Endodermal cell (in vitro differentiated cells): ENCODE results near the gene KLHDC4. TPM values are rescaled to one million over a fixed set of nuclear protein-coding genes. Genes with fewer than 3 reads are reported as not detected.

Experiments used
- DNase-seq: peaks from one replicate; pipeline ENCODE4 v3.0.0-alpha.2; 2017
- H3K27ac ChIP-seq: 2 replicates; pipeline ENCODE4 v1.5.1; 2013; ENCODE audit warnings: mild to moderate bottlenecking, low read depth, low read length, moderate library complexity
- H3K27me3 ChIP-seq: 2 replicates; pipeline ENCODE4 v1.6.1; 2013; ENCODE audit warnings: mild to moderate bottlenecking, low read length, moderate library complexity; ENCODE audit not compliant: insufficient read depth, control insufficient read depth, poor library complexity, severe bottlenecking
- H3K36me3 ChIP-seq: 2 replicates; pipeline ENCODE4 v1.7.0; 2013; ENCODE audit warnings: mild to moderate bottlenecking, low read length, moderate library complexity; ENCODE audit not compliant: control insufficient read depth, insufficient read depth
- H3K4me1 ChIP-seq: one replicate; pipeline ENCODE4 v1.7.0; 2013; ENCODE audit warnings: low read length; ENCODE audit not compliant: control insufficient read depth, insufficient read depth
- H3K4me3 ChIP-seq: 2 replicates; pipeline ENCODE4 v1.5.1; 2013; ENCODE audit warnings: mild to moderate bottlenecking, low read length, moderate library complexity
- H3K9ac ChIP-seq: 2 replicates; pipeline ENCODE4 v1.6.1; 2013; ENCODE audit warnings: mild to moderate bottlenecking, low read length, moderate library complexity; ENCODE audit not compliant: poor library complexity, severe bottlenecking; ENCODE audit errors: extremely low read depth
- H3K9me3 ChIP-seq: 2 replicates; pipeline ENCODE4 v1.6.1; 2013; ENCODE audit warnings: mild to moderate bottlenecking, low read length, moderate library complexity; ENCODE audit not compliant: control insufficient read depth
- H3K27ac Mint-ChIP-seq: 2 replicates; pipeline ENCODE4 v1.8.0; 2020; ENCODE audit warnings: mixed read lengths
- H3K27me3 Mint-ChIP-seq: 2 replicates; pipeline ENCODE4 v1.8.0; 2021; ENCODE audit warnings: mild to moderate bottlenecking, mixed read lengths; ENCODE audit not compliant: insufficient read depth
- H3K36me3 Mint-ChIP-seq: 2 replicates; pipeline ENCODE4 v1.8.0; 2020; ENCODE audit warnings: low read depth, mixed read lengths
- H3K4me1 Mint-ChIP-seq: 2 replicates; pipeline ENCODE4 v1.8.0; 2020; ENCODE audit warnings: mixed read lengths
- H3K4me3 Mint-ChIP-seq: 2 replicates; pipeline ENCODE4 v1.8.0; 2020; ENCODE audit warnings: mild to moderate bottlenecking, moderate library complexity, mixed read lengths
- H3K9me3 Mint-ChIP-seq: 2 replicates; pipeline ENCODE4 v1.8.0; 2020; ENCODE audit warnings: mild to moderate bottlenecking, mixed read lengths
- CTCF ChIP-seq: fragments of 200-600 bp; sonication (generic); conservative IDR thresholded peaks from 2 replicates; pipeline ENCODE4 v1.5.0; 2021; ENCODE audit warnings: antibody characterized with exemption, mild to moderate bottlenecking
- WGBS, 2 experiments: methylation state at CpG; one replicate each; pipeline versions ENCODE4 v1.1.5 to v1.1.7; 2013; ENCODE audit warnings: missing lambda C conversion rate in 2 of 2, mixed read lengths in 1 of 2; ENCODE audit not compliant: insufficient coverage in 1 of 2, insufficient read length in 1 of 2; 5-methylcytosine and 5-hydroxymethylcytosine counted together
- total RNA-seq, 2 donors: library from RNA; stranded (reverse); fragmentation: NEBNext Ultra II Directional in 1 of 2; extraction: Animal tissue kit (Norgen Biotek cat#: 25700) in 1 of 2; gene quantifications; 2 replicates in 1 of 2; 3 replicates in 1 of 2; pipeline ENCODE4 v1.2.1, GENCODE V29; 2021

The KLHDC4 gene
- total RNA-seq, 2 donors from 2014 or later: 52.8 to 58.8 TPM

GRCh38 chr16:87739801-87740200, 26.0 kb downstream of the KLHDC4 start:
- H3K27me3 Mint-ChIP-seq: no peaks in the 10 kb centered on the region
- Histone ChIP-seq H3K27ac (no peak overlapping the region), H3K4me3 (no peak overlapping the region), H3K9ac (no peak overlapping the region), H3K4me1 (no peaks in the 10 kb centered on the region), H3K36me3 (peaks cover 47% of the 10 kb centered on the region), H3K9me3 (peaks cover 10% of the 10 kb centered on the region), H3K27me3 (no peaks in the 10 kb centered on the region)
- TF ChIP-seq CTCF: no peak
- WGBS, 2 experiments: 95 to 96% methylated on average over 6 to 8 of the region's 8 CpGs
- peaks cover 46% of the 10 kb centered on the region for H3K36me3 Mint-ChIP-seq
- no peak for DNase-seq
- no peaks in the 10 kb centered on the region for H3K9me3 Mint-ChIP-seq
- no peak overlapping the region for H3K27ac Mint-ChIP-seq
- H3K4me1 Mint-ChIP-seq: no peaks in the 10 kb centered on the region
- H3K4me3 Mint-ChIP-seq: no peak overlapping the region

GRCh38 chr16:87736008-87736382, 29.8 kb downstream of the KLHDC4 start:
- H3K27me3 ChIP-seq: no peaks in the 10 kb centered on the region
- Mint-ChIP-seq H3K36me3 (peaks cover 33% of the 10 kb centered on the region), H3K27ac (no peak overlapping the region), H3K4me3 (no peak overlapping the region), H3K4me1 (peaks cover 4% of the 10 kb centered on the region), H3K9me3 (no peaks in the 10 kb centered on the region), H3K27me3 (no peaks in the 10 kb centered on the region)
- WGBS, 2 experiments: 93 to 95% methylated on average over 12 of the region's 12 CpGs
- no peaks in the 10 kb centered on the region for H3K9me3 ChIP-seq
- peaks cover 44% of the 10 kb centered on the region for H3K36me3 ChIP-seq
- H3K4me1 ChIP-seq: no peaks in the 10 kb centered on the region
- peak overlapping the region; percentile 24 for H3K27ac ChIP-seq
- no peak overlapping the region for H3K4me3 ChIP-seq
- no peak for TF ChIP-seq CTCF
- H3K9ac ChIP-seq: no peak overlapping the region
- no peak for DNase-seq

- Mint-ChIP-seq H3K27me3 (no peaks in the 10 kb centered on the region), H3K36me3 (peaks cover 33% of the 10 kb centered on the region), H3K9me3 (no peaks in the 10 kb centered on the region), H3K27ac (no peak overlapping the region), H3K4me1 (peaks cover 4% of the 10 kb centered on the region), H3K4me3 (no peak overlapping the region)
- 91 to 99% methylated on average over 16 to 22 of the region's 23 CpGs for WGBS, 2 experiments
- Histone ChIP-seq H3K4me1 (no peaks in the 10 kb centered on the region), H3K27me3 (no peaks in the 10 kb centered on the region), H3K9ac (no peak overlapping the region), H3K36me3 (peaks cover 42% of the 10 kb centered on the region), H3K27ac (peak overlapping the region; percentile 24), H3K9me3 (no peaks in the 10 kb centered on the region), H3K4me3 (no peak overlapping the region)
- DNase-seq: no peak
- TF ChIP-seq CTCF: no peak
Measured at GRCh38 chr16:87735270-87736007, 30.3 kb downstream of the KLHDC4 start.
